ENCODE data around the gene SLC6A11.

DNA sequence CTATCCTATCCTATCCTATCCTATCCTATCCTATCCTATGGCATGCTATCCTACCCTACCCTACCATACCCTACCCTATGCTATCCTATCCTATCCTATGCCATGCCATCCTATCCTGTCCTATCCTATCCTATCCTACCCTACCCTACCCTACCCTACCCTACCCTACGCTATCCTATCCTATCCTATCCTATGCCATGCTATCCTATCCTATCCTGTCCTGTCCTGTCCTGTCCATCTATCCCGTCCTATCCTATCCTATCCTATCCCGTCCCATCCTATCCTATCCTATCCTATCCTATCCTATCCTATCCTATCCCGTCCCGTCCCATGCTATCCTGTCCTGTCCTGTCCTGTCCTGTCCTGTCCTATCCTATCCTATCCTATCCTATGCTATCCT is 57.4 kb downstream of the SLC6A11 start:
- TF ChIP-seq, protein P1, sequence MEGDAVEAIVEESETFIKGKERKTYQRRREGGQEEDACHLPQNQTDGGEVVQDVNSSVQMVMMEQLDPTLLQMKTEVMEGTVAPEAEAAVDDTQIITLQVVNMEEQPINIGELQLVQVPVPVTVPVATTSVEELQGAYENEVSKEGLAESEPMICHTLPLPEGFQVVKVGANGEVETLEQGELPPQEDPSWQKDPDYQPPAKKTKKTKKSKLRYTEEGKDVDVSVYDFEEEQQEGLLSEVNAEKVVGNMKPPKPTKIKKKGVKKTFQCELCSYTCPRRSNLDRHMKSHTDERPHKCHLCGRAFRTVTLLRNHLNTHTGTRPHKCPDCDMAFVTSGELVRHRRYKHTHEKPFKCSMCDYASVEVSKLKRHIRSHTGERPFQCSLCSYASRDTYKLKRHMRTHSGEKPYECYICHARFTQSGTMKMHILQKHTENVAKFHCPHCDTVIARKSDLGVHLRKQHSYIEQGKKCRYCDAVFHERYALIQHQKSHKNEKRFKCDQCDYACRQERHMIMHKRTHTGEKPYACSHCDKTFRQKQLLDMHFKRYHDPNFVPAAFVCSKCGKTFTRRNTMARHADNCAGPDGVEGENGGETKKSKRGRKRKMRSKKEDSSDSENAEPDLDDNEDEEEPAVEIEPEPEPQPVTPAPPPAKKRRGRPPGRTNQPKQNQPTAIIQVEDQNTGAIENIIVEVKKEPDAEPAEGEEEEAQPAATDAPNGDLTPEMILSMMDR (IDR thresholded peaks at IDR 0.05 in 4 of 5, conservative IDR thresholded peaks at IDR 0.05 in 1 of 5), result no peak
- TF ChIP-seq POLR2A (IDR thresholded peaks at IDR 0.05), result no peak

All from gastrocnemius medialis (tissue), 4 donors.